T-helper 1 cell (primary cell): Measurements from ENCODE around the gene SIL1.

Experiments used
- DNase-seq, 5 donors: peaks; one replicate each; pipeline ENCODE4 v3.0.0-alpha.2; 2012 to 2020

The SIL1 gene

GRCh38 chr5:138903130-138903775 is 294.9 kb downstream of the SIL1 start:
- no peak for DNase-seq

GRCh38 chr5:138901716-138902115 is 296.5 kb downstream of the SIL1 start:
- DNase-seq = no peak

GRCh38 chr5:138900281-138900965 is 297.7 kb downstream of the SIL1 start:
- peak in 1 of 5 donors; percentile 57 for DNase-seq

GRCh38 chr5:138898742-138899141 is 299.4 kb downstream of the SIL1 start:
- DNase-seq = no peak

GRCh38 chr5:138898299-138898698 is 299.9 kb downstream of the SIL1 start:
- DNase-seq = no peak
